SW 1271 (cell line): ENCODE results near the gene TBXA2R.
"Not testable (repeated sequence)": the region's sequence is repeated elsewhere in the genome, so short reads cannot be mapped to it uniquely, and the experiment has no call there.

Experiments used
- DNase-seq, 2 experiments: peaks; one replicate each; lab custom pipeline; 2025; lab: John Stamatoyannopoulos, UW

The TBXA2R gene

DNA sequence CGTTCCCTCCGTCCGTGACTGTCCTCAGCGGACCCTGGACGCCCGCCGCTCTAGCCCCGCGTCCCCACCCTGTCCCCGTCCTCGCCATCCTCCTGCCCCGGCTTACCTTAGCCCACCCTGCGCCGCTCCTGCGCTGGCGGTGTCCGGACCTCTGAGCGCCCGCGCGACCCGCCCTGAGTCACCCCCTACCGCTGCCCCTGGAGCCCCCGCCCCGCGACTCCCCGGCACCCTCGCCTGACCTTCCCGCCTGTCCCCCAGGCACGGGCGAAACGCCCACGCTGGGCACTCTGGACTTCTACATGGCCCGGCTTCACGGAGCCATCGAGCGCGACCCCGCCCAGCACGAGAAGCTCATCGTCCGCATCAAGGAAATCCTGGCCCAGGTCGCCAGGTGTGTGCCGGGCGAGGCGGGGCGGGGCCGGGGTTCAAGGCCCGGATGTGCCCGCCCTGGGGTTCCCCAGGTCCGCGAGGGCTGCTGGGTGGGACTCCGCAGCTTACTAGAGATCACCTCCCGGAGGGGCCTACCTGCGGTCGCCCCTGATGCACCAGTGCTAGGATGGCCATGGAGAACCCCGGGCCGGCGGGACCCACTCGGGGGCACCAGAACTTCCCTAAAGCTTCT lies 28.8 kb downstream of the TBXA2R start:
- no peak for DNase-seq

DNA sequence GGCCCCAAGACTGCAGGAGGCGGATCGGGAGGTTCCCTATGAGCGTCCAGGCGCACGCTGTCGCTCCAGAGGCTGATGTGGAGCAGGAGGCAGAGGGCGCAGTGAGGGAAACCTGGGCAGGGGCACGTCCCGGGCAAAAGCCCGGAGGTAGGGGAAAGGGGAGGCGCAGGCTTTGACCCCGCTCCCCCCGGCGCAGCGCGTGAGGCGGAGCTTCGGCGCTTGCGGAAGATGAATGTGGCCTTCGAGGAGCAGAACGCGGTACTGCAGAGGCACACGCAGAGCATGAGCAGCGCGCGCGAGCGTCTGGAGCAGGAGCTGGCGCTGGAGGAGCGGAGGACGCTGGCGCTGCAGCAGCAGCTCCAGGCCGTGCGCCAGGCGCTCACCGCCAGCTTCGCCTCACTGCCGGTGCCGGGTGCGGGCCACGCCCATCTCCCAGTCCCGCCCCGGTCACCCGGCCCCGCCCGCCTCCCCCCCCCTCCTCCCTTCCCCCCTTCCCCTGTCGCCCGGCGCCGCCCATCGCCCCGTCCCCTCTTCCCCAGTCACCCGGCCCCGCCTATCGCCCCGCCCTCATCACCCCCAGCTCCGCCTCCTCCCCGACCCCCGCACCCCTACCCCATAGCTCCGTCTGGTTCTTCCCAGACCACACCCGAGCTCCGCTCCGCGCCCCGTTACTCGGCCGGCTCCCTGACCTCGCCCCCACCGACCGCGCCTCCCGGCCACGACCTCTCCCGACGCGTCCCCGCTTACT lies 29.8 kb downstream of the TBXA2R start:
- DNase-seq: no peak

DNA sequence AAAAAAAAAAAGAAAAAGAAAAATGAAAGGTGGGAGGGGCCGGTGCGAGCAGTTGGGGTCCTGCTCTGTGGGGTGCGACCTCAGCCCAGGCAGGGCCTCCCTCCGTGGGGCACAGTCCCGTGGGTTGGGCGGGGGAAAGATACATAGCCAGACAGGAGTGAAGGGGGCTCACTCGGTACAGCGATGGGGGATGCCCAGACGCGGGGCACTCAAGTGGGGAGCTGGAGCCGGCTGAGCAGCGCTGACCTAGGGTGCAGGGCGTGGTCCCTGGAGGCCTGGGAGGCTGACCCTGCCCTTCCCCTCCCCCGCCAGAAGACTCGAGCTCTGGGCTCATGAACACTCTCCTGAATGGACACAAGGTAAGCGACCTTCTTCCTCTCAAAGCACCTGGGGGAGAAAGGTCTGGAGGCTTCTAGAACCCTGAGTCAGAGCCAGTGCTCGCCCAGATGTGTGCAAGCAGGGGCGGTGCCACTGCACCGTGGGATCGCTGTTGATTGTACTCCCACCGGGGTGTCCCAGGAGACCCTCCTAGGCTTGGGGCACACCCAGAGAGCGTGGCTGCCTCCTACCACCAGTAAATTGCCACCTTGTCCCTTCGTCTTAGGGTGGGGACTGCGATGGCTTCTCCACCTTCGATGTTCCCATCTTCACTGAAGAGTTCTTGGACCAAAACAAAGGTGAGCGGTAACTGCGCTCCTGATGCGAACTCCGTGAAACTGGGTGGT lies 30.6 kb downstream of the TBXA2R start:
- no peak for DNase-seq

DNA sequence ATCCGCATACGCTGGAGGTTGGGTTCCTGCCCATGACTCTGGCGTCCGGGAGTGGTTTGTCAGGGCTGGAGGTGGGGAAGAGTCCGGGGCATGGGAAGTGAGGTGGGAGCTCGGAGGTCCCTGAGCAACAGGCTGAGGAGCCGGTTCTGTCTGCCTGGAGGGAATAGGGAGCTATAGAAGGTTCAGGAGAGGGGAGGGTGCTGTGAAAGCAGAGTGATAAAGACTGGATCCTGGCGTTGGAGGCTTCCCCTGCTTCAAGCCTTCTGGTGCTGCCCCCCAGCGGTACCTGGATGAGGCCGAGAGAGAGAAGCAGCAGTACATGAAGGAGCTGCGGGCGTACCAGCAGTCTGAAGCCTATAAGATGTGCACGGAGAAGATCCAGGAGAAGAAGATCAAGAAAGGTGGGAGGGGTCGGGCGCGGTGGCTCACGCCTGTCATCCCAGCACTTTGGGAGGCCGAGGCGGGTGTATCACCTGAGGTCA lies 31.4 kb downstream of the TBXA2R start:
- peak in 1 of 2 experiments; percentile 17 for DNase-seq

DNA sequence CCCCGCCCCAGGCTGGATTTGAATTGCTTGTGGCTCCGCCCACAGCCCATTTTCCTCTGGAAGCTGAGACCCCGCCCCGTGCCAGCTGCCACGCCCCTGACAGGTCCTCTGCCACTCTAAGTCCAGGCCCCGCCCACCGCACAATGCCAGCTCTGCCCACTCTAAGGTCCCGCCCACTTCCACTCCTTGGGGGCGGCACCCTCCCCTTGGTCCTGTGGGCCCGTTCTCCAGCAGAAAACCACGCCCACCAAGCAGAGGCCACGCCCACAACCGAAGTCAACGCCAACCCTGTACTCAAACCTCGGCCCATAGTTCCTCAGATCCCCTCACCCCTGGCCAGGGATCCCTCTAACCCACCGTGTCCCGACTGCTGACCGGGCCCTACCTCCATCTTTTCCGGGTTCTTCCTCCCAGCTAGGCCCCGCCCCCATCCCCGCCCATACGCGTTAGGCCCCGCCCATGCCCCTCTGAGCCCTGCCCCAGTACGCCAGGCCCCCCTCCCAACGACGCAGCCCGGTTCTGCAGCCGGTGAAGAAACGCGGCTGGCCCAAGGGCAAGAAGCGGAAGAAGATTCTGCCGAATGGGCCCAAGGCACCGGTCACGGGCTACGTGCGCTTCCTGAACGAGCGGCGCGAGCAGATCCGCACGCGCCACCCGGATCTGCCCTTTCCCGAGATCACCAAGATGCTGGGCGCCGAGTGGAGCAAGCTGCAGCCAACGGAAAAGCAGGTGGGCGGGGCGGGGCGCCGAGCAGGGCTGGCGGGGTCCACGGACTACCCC lies 32.6 kb downstream of the TBXA2R start:
- peak; percentile 73 to 92 for DNase-seq

DNA sequence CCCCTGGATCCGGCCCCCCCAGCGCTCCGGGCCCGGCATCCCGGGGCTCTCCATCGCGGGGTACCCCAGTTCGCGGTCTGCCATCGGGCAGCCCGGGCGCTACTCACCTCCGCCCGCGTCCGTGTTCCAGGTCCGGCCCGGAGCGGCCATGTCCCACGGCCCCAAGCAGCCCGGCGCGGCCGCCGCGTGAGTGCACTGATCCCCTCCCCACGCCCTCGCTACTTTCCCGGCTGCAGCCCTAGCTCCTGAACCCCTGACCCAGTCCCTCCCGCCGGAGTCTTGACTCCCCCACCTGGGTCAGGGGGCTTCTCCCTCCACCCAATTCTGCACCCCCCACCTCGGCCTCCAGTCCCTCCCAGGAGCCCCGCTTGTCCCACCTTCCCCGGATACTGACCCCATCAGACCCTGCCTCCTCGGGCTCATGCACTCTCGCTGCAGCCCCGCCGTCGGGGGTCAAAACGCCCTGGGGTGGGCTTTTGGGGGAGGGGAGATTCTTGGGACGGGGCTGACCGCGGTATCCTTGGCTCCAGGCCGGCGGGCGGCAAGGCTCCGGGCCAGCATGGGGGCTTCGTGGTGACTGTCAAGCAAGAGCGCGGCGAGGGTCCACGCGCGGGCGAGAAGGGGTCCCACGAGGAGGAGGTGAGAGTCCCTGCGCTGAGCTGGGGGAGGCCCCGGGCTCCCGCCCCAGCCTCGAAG lies 33.4 kb downstream of the TBXA2R start:
- DNase-seq: no peak

DNA sequence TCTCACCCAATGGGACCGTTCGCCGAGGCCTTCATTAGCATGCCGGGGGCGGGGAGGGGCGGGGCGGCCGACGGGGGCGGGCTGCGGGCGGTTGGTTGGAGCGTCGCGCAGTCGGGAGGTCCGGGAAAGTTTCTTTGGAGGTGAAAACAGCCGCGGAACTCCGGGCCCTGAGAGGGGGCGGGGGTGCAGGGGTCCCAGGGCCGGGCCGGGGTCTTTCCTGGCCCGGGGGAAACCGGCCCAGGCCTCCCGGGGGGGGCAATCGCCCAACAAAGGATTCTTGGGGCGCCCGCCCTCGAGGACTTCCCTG lies 33.9 kb downstream of the TBXA2R start, which contains the start of gene HMG20B:
Gene HMG20B (plus strand): TSS at position 90 of the 307 bp plus-strand sequence. CDS start 366 bp downstream, outside the sequence.
- DNase-seq: no peak

DNA sequence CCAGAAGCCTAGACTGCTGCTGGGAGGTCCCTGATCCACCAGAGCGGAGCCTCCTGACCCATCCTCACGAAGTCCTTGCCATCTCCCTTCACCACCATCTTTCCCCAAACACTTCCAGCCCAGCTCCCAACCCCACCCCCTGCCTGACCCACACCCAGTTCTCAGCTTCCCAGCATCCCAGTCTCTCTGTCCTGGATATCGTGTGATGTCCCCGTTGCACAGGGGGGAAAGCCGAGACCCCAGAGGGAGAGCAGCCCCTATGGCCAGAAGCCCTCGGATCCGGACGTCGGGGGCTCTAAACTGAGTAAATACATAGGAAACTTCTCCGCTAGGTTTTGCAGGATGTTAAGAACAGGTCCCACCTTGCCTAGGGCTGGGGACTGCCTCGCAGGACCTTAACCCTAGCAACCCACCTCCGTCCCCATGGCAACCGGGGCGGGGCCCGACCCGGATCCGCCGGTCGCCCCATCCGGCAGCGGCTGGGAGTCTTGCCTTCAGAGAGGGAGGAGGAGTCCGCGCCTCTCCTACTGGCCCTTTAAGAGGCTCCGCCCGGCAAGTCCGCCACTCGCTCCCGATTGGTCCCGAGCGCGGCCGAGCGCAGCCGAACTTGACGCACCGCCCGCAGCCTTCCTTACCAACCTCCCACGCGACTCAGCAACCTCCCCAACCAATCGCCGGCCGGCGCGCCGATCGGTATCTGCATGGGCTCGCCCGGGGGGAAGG lies 34.4 kb downstream of the TBXA2R start:
- peak; percentile 91 to 99 for DNase-seq

DNA sequence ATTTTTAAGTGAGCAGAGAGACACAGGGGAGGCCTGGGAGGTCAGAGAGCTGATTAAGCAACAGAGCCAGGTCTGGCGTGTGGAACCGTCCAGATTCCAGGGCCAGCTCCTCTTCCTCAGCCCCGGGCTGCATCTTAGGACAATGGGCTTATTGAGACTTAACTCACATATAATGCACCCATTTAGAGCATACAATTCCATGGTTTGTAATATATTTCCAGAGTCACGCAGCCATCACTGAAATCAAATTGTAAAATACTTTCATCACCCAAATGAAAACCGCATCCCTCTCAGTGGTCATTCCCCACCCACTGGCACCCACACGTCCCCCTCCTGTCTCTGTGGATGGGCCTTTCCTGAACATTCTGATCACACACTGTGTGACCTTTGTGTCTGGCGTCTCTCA lies 36.1 kb downstream of the TBXA2R start:
- no peak for DNase-seq

DNA sequence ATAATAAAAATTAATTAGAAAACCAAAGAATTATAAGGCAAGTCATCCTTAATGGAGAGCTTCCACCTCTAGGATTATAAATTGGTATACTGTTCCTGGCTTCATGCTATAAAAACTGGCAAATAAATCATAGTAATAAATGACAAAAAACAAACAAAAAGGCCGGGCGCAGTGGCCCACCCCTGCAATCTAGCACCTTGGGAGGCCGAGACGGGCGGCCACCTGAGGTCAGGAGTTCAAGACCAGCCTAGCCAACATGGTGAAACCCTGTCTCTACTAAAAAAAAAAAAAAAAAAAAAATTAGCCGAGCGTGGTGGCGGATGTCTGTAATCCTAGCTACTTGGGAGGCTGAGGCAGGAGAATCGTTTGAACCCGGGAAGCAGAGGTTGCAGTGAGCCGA lies 36.6 kb downstream of the TBXA2R start:
- DNase-seq: not testable (repeated sequence)

DNA sequence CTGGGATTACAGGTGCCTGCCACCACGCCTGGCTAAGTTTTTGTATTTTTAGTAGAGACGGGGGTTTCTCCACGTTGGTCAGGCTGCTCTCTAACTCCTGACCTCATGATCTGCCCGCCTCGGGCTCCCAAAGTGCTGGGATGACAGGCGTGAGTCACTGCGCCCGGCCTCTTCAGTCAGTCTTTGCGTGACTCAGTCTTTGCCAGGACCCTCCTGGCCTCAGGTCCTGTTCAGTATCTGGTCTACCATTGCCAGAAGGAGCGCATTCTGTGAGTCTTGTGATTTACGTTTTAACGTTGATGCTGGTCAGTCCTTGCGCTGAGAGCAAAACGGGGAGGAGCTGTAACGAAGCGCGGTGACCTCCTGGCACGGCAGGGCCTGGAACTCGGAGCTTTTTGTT lies 41.5 kb downstream of the TBXA2R start:
- no peak for DNase-seq

DNA sequence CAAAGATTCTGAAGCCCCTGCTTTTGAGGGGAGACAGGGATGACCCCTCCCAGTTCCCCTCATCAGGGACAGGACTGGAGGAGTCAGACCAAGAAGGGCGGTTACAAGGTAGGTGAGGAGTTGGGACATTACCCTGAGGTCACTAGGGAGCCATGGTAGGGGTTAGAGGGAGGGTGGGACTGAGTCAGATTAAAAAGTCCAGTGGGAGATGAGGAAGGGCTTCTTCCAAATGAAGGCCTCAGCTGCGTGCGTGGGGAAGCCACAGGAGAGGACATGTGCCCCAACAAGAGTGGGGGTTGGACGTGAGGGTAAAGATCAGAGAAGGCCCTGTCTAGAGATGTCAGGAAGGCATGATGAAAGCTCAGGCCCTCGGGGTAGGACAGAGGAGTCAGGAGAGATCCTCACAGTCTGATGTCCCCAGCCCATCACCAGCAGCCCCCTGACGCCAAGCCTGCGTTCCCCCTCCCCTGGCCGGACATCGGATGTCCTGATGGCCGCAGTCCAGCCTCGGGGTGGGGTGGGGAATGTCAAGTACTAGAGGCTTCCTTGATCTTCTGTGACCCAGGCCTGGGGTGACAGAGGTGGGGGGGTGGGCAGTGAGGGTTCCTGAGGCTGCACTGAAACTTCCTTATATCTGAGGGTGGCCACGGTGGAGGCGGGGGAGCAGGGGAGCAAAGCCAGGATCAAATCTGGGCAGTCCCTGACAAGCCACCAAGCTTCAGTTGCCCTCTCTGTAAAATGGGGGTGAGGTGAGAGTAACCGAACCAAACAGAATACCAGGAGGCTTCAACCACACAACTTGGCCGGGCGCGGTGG lies 42.8 kb downstream of the TBXA2R start:
- DNase-seq: no peak

DNA sequence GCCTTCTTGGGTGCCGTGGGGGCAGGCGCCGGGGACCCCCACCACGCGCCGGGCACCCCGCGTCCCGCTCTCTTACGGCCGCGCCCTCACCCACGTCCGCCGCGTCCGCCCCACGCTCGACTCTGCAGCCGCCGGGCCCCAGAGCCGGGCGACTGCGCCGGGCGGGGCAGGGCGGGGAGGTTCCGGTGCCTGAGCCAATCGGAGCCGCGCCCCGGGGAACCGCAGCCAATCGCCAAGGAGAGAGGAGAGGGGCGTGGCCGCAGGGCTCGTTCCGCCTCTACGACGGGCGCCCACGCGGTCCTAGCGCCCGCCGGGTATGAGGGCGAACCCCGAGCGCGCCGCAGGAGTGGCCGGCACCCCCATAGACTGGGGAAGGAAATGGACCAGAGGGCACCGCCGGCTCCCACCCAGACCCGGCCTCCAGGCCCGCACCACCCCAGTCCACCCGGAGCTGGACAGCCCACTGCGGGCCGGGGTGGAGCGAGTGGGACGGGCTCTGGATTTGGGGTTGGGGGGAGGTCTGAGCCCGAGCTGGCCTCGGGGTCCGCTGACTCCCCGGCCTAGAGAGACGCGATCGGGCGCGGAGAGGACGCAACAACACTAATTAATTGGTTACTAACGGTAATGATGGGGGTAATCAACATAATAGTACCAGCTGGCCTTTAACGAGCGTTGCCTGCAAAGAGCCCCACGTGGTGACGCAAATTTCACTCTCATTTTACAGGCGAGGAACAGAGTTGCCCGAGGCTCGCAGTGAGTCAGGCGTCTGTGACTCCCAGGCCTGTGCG lies 49.0 kb downstream of the TBXA2R start, which contains the start of gene MFSD12:
Gene MFSD12 (minus strand): TSS at position 126 of the 788 bp plus-strand sequence. CDS start 183 bp downstream, outside the sequence.
- DNase-seq: peak; percentile 72 to 84

DNA sequence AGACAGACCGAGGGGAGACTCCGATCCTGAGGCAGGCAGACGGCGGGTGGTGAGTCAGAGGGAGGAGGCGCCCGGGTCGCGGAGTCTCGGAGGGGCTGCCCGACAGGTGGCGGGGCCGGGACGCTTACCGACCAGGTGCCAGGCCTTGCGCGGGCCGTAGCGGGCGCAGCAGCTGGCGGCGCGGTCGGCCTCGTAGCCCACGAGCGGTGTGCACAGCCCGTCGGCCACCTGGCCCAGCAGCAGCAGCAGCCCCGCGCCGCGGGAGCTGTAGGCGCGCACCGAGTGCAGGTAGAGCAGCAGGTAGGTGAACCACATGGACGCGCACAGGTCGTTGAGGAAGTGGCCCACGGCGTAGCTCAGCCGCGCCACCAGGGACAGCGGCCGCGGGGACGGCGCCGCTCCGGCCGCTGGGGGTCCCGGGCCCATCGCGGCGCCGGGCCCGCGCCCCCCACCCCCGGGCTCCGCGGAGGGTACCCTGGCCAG lies 49.7 kb downstream of the TBXA2R start:
- peak in 1 of 2 experiments; percentile 17 for DNase-seq

DNA sequence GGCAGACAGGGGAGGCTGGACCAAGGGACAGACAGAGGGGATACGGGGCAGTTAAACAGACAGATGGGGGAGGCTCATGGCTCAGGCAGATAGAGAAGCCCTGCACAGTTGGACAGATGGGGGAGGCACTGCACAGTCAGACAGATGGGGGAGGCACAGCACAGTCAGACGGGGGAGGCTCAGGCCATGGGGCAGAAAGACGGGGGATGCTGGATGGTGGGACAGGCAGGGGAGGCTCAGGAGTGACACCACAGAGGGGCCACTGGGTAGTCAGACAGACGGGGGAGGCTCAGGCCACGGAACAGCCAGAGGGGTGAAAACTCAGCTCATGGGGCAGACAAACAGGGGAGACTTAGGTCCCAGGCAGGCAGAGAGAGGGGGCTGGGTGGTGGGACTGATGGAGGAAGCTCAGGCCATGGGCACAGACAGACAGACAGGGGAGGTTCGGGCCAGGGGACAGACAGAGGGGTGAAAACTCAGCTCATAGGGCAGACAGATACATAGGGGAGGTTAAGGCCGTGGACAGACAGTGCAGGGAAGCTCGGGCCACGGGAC lies 50.2 kb downstream of the TBXA2R start:
- DNase-seq: no peak

DNA sequence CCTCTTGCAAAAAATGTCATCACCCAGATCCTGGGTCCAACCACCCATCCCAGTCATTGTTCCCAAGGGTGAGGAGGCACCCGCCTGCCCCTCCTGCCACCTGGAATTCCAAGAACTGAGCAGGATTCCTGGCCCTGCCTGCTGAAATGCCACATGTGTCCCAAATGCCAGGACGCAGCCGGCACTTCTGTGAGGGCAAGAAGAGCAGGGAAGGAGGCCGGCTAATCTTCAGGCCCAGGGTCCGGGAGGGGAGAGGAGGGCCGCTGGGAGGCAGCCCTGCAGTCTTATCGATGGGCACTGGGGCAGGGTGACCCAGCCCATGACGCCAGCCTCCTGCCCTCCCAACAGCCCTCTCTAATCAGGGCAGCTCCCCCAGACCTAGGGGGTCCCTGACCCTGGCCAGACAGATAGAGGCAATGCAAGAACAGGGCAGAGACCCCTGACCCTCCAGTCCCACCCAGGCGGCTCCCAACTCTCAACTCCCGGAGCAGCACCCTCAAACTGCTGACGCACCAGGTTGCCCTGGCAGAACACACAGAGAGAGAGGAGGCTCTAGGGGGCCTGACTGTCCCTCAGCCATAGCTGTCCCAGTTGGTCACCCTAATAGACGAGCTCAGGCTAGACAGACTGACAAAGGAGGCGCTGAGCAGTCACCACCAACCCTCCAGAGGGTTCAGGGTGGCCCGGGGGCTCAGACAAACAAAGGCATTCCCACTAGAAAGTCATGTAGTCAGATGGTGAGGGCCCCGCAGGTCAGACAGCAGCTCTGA lies 50.8 kb downstream of the TBXA2R start:
- DNase-seq: no peak

DNA sequence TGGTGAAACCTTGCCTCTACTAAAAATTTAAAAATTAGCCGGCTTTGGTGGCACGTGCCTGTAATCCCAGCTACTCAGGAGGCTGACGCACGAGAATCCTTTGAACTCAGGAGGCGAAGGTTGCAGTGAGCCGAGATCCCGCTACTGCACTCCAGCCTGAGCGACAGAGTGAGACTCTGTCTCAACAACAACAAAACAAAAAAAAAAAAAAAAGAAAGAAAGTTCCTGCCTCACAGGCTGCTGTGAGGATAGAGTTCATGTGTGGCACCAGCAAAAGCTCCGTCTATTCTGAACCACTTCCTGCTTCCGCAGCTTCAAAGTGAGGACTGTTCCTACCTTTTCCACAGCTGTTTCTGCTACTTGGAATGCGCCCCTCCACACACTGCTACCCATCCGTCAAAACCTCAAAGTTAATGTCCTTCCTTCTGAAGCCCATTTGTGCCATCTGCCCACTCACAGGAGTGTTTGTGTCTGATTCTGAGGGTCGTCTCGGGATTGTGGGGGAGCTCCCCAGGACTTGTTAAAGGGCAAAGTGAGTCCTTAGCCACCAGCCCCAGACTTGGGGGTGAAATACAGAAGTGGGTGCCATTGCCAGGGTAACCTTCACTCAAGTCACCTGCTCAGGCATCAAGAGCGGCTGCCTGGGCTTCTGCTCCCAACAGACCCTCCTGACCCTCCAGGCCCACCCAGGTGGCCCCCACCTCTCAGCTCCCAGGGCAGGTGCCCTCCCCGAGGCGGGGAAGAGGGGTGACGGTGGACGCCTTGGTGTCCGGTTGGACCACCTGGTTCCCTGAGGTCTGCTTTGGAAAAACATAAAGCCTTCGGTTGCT lies 52.2 kb downstream of the TBXA2R start:
- DNase-seq: no peak
